K562 (cell line): ENCODE data around the gene ITGA2B.

Experiments
- ATF6 ChIP-seq: sonication (generic); formaldehyde crosslinking; IDR thresholded peaks from 2 replicates; pipeline ENCODE4 v1.4.0; 2020; ENCODE audit warnings: mild to moderate bottlenecking, missing genetic modification reagents
- HMGXB4 ChIP-seq: sonication (generic); formaldehyde crosslinking; IDR thresholded peaks from 2 replicates; pipeline ENCODE4 v1.8.1; 2023; ENCODE audit warnings: mild to moderate bottlenecking, missing genetic modification reagents
- PREB ChIP-seq: sonication (generic); formaldehyde crosslinking; IDR thresholded peaks from 2 replicates; pipeline ENCODE4 v1.8.1; 2023; ENCODE audit warnings: mild to moderate bottlenecking, missing genetic modification reagents
- ZBTB7A ChIP-seq: IDR thresholded peaks from 2 replicates; pipeline ENCODE4 v1.6.1; 2011; ENCODE audit warnings: low read depth, mild to moderate bottlenecking, low read length, moderate library complexity, borderline replicate concordance; ENCODE audit not compliant: control insufficient read depth

GRCh38 chr17:44381810-44382305 lies 7.6 kb downstream of the ITGA2B start:
- TF ChIP-seq HMGXB4 (CRISPR knock-in tag) (no peak), PREB (CRISPR knock-in tag) (no peak), ZBTB7A (no peak), ATF6 (CRISPR knock-in tag) (no peak)
